NOMO-1 treated with DMSO at 0.1 percent for 48 hours (cell line): Measurements from ENCODE around the gene TSN.
"Not testable (repeated sequence)": the region's sequence is repeated elsewhere in the genome, so short reads cannot be mapped to it uniquely, and the experiment has no call there.

Experiments
- DNase-seq: peaks from one replicate; lab custom pipeline; 2025; ENCODE audit not compliant: unreplicated experiment; lab: John Stamatoyannopoulos, UW

The TSN gene

GRCh38 chr2:121755237-121756111, at the start of gene TSN:
Gene TSN, plus strand, starts transcription at chr2:121755651. Its CDS starts 129 bp downstream, at chr2:121755780.
- DNase-seq, result peak; percentile 97

GRCh38 chr2:121705958-121706357, 49.5 kb upstream of the TSN start:
- DNase-seq, result no peak

DNA sequence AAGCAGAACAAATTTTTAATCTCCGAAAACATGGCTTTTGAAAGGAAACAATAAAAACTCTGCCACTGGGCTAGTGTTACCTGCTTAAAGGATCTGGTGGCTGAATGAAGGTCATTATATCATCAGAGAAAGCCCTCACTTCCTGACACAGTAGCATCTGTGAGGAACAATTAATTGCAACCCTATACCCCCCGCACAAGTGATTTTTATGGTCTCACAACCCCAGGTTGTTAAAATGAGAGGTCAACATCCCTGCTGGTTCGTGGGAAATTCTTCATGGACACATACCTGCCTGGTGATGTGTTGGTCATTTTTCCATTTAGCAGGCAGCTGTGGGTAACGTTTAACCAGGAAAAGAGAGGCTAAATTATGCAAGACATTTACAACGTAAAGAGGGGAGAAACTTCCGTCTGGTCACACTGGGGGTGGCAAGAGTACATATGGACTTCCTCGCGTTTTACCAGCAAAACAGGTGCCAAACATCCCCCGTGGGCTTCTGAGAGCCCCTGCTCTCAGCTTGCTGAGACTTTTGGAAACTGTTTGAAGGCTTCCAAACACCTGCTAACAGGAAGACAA, 48.0 kb upstream of the TSN start:
- DNase-seq, result peak; percentile 31

DNA sequence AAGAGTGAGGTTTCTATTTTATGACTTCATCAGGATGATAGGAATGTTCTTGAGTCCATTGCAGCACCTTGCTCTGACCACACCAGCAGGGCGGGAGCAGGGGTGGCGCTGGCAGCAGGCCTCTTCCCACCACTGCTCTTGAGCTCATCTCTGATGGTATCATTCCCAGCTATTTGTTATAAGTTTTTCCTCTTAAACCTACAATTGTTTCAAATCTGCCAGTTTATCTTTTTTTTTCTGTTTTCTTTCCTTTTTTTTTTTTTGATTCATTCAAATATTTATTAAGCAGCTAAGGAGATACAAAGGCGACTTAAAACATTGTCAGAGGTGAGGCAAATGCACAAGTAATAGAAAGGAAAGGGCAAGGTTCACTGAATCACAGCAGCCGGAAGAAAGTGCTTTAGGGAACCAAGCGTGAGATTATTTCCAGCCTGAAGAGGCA, 47.5 kb upstream of the TSN start:
- no peak for DNase-seq

DNA sequence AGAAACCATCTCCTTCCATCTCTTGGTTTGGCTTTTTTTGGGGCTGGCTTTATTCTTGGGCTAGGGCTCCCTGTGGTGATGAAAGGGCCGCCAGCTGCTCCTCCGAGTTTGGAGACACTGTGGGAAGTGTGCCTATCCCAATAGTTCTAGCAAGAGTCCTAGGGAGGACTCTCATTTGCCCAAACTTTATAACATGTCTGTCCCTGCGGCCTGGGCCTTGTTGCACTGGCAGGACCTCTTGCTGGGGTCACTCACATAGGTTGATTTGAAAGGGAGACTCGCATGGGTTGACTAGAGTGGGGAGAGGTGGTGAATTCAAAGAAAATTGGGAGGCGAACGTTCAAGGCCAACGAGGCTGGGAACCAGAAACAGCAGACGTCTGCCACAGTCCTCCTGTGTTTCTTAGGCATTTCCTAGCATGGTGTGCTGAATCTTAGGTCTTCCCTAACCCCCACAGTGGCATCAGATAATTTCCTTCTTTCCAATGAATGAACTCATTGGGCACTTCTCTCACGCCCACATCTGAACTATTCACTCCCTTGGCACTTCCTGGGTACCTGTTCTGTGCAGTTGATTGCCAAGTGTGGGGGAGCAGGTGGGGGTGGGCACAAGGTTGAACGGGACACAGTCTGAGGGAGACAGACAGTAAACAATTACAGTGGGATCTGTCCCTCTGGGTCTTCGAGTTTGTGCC, 45.5 kb upstream of the TSN start:
- no peak for DNase-seq

DNA sequence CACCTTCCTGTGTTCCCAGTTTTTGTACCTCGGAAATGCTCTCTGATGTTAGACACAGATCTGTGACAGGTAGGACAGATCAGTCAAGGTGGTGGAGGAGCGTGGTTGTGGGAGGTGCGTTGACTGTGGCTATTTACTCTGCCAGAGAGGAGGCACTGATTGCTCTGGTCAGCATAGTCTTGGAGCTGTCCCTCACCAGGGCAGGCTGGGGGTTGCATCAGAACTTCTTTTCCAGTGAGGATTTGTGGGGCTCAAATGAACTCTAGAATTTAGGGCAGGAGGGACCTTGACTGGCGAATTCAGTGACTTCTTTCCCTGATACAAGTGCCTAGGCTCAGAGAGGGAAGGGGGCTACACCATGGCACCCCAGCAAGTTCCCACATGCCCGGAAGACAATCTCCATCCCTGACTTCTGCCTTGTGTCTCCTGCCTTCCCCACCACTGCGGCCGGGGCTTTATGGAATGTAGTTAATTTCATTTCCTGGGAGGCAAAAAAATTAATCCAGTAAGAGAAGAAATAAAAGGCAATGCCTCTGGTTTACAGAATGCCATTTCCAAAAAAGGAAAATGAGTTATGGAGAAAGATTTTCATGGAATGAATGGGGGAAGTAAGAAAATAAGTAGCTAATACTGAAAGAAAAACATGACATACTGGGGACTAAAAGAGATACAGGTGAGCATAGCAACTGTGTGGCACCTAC, 44.8 kb upstream of the TSN start:
- DNase-seq, result no peak

DNA sequence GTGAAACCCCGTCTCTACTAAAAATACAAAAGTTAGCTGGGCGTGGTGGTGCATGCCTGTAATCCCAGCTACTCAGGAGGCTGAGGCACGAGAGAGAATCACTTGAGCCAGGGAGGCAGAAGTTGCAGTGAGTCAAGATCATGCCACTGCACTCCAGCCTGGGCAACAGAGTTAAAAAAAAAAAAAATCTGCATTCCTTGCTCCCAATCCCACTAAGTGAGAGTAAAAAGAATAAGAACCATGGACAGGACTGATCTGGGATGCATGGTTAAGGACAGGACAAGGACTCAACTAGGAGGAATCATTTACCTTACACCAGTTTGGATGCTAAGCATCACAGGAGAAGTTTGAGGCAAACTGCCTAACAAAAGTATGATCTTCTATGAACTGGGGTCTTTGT, 44.0 kb upstream of the TSN start:
- not testable (repeated sequence) for DNase-seq

GRCh38 chr2:121716126-121716525, 39.3 kb upstream of the TSN start:
- no peak for DNase-seq

- no peak for DNase-seq
Measured at GRCh38 chr2:121717529-121717928, 37.9 kb upstream of the TSN start.

DNA sequence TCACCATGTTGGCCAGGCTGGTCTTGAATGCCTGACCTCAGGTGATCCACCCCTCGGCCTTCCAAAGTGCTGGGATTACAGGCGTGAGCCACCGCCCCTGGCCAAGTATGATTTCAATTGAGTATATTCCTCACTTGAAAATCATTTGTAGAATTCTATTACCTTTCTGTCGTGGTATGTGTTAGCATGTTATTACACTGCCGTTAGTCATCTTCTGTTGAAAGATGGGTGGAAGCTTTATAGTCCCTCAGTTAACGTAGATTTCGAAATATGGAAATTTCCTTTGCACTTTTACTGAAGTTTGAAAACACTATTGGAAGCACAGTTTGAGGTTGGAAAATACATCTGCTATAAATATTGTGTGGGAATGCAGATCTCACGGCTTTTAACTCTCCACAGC, 33.5 kb upstream of the TSN start:
- DNase-seq, result peak; percentile 53

- DNase-seq, result no peak
Measured at GRCh38 chr2:121722479-121722878, 33.0 kb upstream of the TSN start.

GRCh38 chr2:121723316-121723715, 32.1 kb upstream of the TSN start:
- no peak for DNase-seq

GRCh38 chr2:121727332-121727731, 28.1 kb upstream of the TSN start:
- DNase-seq, result no peak

DNA sequence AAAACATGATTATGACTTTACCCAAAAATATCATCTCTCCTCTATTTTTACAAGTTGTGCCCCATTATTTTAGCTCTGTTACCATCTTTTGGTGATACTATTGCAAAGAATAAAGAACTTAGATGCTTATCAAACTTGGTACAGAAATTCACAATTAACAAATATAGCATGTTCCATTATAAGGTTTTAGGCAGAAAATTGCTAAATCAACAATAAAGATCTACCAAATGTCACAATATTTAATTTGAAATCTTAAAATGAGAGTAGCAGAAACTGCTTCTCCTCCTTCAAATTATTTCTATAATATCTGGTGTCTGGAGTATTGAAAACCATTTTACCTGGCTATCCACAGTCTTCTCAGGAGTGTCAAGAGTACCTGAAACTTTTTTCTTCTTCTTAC, 27.5 kb upstream of the TSN start:
- no peak for DNase-seq

DNA sequence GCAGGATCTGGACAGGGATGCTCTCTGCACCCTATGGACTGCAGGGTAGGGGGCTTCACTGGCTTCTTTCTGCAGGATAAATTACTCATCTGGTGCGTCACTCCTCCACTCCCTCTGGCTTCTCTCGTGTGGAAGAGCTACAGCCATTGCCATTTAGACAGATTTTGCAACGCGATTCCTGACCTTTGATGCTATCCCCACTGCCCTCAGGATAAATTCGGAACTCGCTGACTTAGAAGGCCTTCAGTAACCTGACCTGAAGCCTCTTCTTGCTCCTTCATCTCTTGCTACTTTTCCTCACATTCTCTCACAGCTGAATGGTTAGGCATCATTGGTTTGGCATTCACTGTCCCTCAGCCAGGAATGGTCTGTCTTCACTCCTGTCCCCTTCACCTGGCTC, 24.1 kb upstream of the TSN start:
- no peak for DNase-seq

- not testable (repeated sequence) for DNase-seq
Measured at GRCh38 chr2:121734544-121734943, 20.9 kb upstream of the TSN start.

- peak; percentile 30 for DNase-seq
Measured at GRCh38 chr2:121735518-121736074, 19.9 kb upstream of the TSN start.

GRCh38 chr2:121736140-121736461, 19.4 kb upstream of the TSN start:
- no peak for DNase-seq

GRCh38 chr2:121736462-121737336, 18.8 kb upstream of the TSN start, which contains the start of gene NIFK:
Gene NIFK, minus strand, starts transcription at chr2:121736875. Its CDS starts 25 bp downstream, at chr2:121736850.
- peak; percentile 97 for DNase-seq

- DNase-seq, result no peak
Measured at GRCh38 chr2:121740973-121741372, 14.5 kb upstream of the TSN start.
